HUES6 (cell line): ENCODE data around the gene RNASE2.

ENCODE experiments used
- H3K27ac ChIP-seq: 2 replicates; pipeline ENCODE4 v1.7.0; 2013; ENCODE audit warnings: low read depth, mild to moderate bottlenecking, low read length, inconsistent platforms
- H3K27me3 ChIP-seq: 2 replicates; pipeline ENCODE4 v1.6.1; 2013; ENCODE audit warnings: low read length; ENCODE audit not compliant: control insufficient read depth, insufficient read depth
- H3K36me3 ChIP-seq: 2 replicates; pipeline ENCODE4 v1.6.1; 2013; ENCODE audit warnings: low read length; ENCODE audit not compliant: control insufficient read depth, insufficient read depth
- H3K4me1 ChIP-seq: 2 replicates; pipeline ENCODE4 v1.6.1; 2013; ENCODE audit warnings: low read length; ENCODE audit not compliant: control insufficient read depth, insufficient read depth
- H3K4me3 ChIP-seq: 2 replicates; pipeline ENCODE4 v1.5.1; 2013; ENCODE audit warnings: low read depth, low read length
- H3K9ac ChIP-seq: one replicate; pipeline ENCODE4 v1.6.1; 2013; ENCODE audit warnings: mild to moderate bottlenecking, low read length
- H3K9me3 ChIP-seq: 2 replicates; pipeline ENCODE4 v1.6.1; 2013; ENCODE audit warnings: low read depth, low read length; ENCODE audit not compliant: control insufficient read depth, insufficient read depth

The RNASE2 gene

GRCh38 chr14:20999591-20999990 lies 44.3 kb downstream of the RNASE2 start:
- Histone ChIP-seq H3K4me3 (no peak overlapping the region; the same call in 1 of the 2 replicates), H3K27me3 (no peaks in the 10 kb centered on the region), H3K27ac (no peak overlapping the region), H3K9me3 (no peaks in the 10 kb centered on the region), H3K9ac (no peak overlapping the region), H3K4me1 (peaks cover 22% of the 10 kb centered on the region), H3K36me3 (peaks cover 27% of the 10 kb centered on the region)

GRCh38 chr14:21001218-21001617 lies 45.9 kb downstream of the RNASE2 start:
- H3K9me3 ChIP-seq, result no peaks in the 10 kb centered on the region
- H3K9ac ChIP-seq, result no peak overlapping the region
- peaks cover 11% of the 10 kb centered on the region for H3K36me3 ChIP-seq
- no peaks in the 10 kb centered on the region for H3K27me3 ChIP-seq
- H3K27ac ChIP-seq, result no peak overlapping the region
- no peak overlapping the region for H3K4me3 ChIP-seq
- H3K4me1 ChIP-seq, result peaks cover 22% of the 10 kb centered on the region

GRCh38 chr14:21003788-21004346 lies 48.6 kb downstream of the RNASE2 start:
- no peaks in the 10 kb centered on the region for H3K36me3 ChIP-seq
- no peak overlapping the region for H3K4me3 ChIP-seq
- no peak overlapping the region for H3K9ac ChIP-seq
- H3K27me3 ChIP-seq, result no peaks in the 10 kb centered on the region
- H3K27ac ChIP-seq, result no peak overlapping the region
- H3K9me3 ChIP-seq, result no peaks in the 10 kb centered on the region
- peaks cover 13% of the 10 kb centered on the region for H3K4me1 ChIP-seq
